Limb (tissue), 2 donors: ENCODE data around the gene TAF3.

Source experiments
- DNase-seq, 2 donors: peaks; one replicate each; pipeline ENCODE4 v3.0.0-alpha.2; 2016; ENCODE audit errors: extremely low spot score in 2 of 2

TAF3 gene

DNA sequence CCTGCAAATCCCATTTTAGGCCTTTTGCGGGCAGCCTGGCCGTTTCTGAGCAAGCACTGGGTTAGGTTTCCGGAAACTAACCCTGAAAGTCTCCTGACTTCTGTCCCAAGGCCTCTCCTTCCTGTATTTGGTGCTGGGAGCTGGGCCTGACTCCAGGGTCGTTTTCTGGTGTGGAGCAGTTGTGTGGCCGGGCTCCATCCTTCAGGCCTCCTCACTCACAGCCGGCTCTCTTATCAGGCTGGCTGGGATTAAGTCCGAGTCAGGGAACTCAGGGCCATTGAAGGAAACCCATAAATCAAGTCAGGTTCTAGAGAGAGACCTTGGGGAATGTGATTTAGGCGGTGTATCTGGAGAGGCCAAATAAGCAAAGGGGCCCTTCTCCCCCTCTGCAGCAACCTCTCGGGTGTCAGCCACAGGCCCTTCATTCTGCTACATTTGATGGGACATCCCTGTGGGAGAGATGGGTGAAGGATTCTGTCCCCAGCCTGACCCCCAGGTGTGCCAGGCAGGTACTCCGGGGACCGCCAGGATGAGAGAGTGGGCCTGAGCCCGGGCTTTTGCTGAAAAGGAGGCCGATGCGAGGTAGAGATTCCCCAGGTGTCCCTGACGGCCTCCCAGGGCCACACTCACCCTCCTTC is 239.4 kb downstream of the TAF3 start:
- DNase-seq, result no peak

GRCh38 chr10:8058274-8059111 is 240.2 kb downstream of the TAF3 start:
- peak in 1 of 2 donors; percentile 42 for DNase-seq

DNA sequence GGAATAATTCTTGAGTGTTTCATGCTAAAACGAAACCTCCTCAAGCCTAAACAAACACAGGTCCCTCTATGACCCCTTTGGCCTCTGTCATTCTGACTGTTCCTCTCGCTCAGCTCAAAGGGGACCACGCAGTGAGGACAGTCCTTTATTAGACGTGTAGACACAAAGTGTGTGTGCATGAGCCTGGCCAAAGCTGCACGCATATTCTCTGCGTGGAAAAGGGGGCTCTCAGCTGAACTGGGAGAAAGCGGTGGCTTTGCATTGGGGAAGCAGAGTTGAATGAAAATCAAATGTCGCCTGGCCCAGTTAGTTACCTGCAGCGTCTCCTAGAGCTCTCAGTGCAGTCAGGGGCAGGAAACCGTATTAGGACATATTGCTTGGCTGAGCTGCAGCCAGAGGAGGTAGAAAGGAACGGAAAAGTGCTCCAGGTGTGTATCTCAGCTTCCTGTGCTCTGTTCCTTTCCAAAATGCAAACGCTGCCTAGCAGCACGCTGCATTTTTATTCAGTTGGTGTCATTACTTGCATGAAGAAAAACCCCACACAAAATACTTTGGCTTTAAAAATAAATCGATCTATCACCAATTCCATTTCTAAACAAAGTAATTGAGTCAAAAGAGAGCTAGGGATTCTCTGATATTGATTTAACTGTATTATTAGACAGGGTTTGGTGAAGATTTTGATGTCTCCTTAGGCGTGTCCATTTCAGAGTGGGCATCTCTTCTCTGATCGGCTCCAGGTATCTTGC is 241.1 kb downstream of the TAF3 start:
- DNase-seq, result no peak

GRCh38 chr10:8060010-8060703 is 241.9 kb downstream of the TAF3 start:
- peak in 1 of 2 donors; percentile 44 for DNase-seq

- DNase-seq, result no peak
Observed at GRCh38 chr10:8060704-8061121, 242.4 kb downstream of the TAF3 start.

DNA sequence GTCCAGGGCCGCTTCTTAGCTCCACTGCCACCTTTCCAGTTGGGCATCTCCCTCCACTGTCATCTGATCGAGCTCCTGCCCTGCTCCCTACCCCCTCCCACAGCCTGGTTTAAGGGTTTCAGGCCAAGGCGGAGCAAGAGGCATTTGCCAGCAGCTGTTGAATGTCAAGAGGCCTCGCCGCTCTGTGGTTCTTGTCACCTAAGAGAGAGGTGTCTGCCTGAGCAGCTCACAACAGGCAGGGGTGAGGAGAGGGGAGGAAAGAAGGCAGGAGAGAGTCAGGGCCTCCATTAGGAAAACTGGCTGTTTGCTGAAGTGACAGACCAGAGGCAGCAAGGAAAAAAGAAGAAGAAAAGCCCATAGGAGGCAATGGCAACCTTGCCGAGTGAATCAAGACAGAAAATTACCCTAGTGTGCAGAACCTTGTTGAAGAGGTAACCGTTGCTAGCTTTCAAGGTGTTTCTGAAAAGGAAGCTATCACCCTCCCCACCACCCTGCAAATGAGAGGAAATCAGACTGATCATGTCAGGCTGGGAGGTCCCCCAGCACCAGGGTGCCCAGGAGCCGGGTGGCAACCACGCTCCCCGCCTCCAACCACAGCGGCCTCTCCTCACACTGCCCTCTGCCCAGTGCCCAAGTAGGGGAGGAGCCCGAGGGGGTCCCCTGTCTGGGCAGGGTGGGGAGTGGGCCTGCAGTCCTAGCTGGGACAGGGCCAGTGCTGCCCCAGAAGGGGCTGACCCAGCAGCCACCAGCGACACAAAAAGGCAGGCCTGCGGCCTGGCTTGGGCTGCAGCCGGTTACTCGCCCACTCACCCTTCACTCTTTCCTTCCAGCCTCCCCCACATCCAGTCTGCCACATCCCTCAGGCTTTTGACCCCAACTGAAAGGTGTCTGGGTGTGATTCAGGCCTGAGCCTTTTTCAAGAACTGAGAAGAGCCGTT is 243.2 kb downstream of the TAF3 start:
- no peak for DNase-seq

- DNase-seq, result no peak
Observed at GRCh38 chr10:8063128-8063908, 245.0 kb downstream of the TAF3 start.

DNA sequence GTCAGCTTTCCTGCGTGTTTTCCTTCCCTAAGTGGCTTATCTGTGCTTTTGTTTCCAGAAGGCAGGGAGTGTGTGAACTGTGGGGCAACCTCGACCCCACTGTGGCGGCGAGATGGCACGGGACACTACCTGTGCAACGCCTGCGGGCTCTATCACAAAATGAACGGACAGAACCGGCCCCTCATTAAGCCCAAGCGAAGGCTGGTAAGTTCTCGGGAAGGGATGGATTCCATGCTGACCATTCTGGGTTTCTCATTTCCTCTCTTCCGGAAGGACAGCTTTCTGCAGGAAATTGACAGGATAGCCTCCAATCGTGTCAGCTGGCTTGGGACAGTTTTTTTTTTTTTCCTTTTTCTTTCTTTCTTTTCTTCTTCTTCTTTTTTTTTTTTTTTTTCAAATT is 245.6 kb downstream of the TAF3 start:
- DNase-seq, result no peak

GRCh38 chr10:8064436-8064835 is 246.1 kb downstream of the TAF3 start:
- DNase-seq, result no peak

DNA sequence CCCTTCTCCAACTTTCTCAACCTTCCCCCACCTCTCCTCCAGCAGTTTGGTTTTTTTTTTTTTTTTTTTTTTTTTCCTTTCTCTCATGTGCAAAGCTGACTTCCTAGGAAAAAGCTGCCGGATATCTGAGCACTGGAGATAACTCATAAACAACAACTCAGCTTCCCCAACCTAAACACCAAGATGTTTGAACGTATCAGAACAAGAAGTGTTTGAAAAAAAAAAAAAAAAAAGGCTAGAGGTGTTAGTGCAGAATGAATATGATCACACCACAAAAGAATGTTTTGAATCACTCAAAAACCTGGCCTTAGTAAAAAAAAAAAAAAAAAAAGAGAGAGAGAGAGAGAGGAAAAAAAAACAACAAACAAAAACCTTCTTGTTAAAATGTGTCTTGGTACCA is 247.3 kb downstream of the TAF3 start:
- DNase-seq, result no peak

- no peak for DNase-seq
Observed at GRCh38 chr10:8066124-8066523, 247.8 kb downstream of the TAF3 start.
